GM19351 (cell line): Measurements from ENCODE around the gene DPP9.

Experiments used
- ATAC-seq: cut with Tn5 transposase; IDR thresholded peaks from one replicate; pipeline ENCODE4 v1.9.1; 2021; ENCODE audit warnings: mild to moderate bottlenecking, moderate library complexity; ENCODE audit not compliant: unreplicated experiment

Gene DPP9

GRCh38 chr19:4660993-4661392 is 62.6 kb downstream of the DPP9 start:
- ATAC-seq = no peak

GRCh38 chr19:4660181-4660791 is 63.4 kb downstream of the DPP9 start:
- no peak for ATAC-seq

DNA sequence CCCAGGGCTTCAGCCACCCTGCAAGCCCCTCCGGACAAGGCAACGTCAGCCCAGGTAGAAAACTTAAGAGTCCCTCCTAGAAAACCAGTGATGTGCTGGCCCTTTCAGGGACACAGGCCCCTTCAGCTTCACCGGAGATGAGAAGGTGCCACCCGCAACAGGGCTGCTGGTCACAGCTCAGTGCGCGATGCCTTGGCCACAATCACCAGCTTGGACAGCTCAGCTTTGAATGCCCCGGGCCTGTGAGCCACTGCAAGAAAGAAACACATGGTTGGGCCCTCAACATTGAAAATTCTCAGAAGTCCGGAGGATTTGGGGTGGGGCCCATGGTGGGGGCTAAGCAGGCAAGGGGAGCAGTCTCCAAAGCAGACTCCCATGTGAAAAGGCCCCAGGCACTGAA is 65.8 kb downstream of the DPP9 start:
- no peak for ATAC-seq

DNA sequence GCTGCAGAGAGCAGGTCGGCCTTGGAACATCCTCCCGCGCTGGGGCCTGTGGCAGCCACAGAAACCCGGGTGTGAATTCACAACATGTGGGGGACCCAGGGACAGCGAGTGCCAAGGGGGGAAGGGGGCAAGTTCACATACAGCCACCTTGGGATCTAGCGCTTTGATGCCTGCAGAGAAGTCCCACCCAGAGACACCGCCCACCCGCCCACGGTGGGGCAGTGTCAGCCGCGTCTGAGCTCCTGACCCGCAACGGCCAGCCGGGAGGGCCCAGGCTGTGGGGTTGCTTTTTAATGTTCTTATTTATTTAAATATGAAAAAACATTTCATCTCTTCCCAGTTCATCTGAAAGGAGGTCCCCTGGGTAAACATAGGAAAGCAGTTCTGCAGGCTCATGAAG is 66.4 kb downstream of the DPP9 start:
- no peak for ATAC-seq

- no peak for ATAC-seq
These were observed 67.5 kb downstream of the DPP9 start for GRCh38 chr19:4656102-4656501.

GRCh38 chr19:4654437-4655361 is 68.9 kb downstream of the DPP9 start:
- ATAC-seq = no peak

- no peak for ATAC-seq
These were observed 69.7 kb downstream of the DPP9 start for GRCh38 chr19:4653793-4654436.

- no peak for ATAC-seq
These were observed 71.6 kb downstream of the DPP9 start for GRCh38 chr19:4652075-4652474.

GRCh38 chr19:4650159-4650558 is 73.5 kb downstream of the DPP9 start:
- no peak for ATAC-seq

DNA sequence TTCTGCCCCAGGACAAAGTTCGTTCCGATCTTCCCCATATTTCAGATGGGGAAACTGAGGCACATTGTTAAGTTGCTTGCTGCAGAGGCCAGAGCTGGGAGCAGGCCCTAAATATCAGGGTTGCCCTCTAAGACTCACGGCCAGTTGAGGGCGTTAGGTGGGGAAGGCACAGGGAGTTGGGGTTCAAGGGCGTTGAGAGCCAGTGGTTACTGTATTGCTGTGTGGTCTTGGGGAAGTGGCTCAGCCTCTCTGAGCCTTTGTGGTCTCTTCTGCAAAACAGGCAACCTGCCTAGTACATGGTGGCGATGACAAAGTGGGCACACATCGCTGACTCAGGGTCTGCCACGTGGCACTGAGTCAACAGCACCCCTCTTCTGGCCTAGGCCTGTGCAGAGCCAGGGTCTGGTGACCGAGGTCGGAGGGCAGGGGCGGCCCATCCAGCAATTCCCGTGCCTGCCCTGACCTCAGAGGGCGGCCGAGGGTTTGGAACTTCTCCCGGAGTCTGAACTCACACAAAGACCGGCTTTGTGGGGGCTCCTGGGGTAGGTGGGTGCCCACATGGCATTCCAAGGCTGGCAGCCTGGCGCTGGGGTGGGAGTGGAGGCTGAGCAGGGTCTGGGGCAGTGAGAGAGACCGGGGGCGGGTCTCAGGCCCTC is 74.1 kb downstream of the DPP9 start:
- ATAC-seq = no peak

DNA sequence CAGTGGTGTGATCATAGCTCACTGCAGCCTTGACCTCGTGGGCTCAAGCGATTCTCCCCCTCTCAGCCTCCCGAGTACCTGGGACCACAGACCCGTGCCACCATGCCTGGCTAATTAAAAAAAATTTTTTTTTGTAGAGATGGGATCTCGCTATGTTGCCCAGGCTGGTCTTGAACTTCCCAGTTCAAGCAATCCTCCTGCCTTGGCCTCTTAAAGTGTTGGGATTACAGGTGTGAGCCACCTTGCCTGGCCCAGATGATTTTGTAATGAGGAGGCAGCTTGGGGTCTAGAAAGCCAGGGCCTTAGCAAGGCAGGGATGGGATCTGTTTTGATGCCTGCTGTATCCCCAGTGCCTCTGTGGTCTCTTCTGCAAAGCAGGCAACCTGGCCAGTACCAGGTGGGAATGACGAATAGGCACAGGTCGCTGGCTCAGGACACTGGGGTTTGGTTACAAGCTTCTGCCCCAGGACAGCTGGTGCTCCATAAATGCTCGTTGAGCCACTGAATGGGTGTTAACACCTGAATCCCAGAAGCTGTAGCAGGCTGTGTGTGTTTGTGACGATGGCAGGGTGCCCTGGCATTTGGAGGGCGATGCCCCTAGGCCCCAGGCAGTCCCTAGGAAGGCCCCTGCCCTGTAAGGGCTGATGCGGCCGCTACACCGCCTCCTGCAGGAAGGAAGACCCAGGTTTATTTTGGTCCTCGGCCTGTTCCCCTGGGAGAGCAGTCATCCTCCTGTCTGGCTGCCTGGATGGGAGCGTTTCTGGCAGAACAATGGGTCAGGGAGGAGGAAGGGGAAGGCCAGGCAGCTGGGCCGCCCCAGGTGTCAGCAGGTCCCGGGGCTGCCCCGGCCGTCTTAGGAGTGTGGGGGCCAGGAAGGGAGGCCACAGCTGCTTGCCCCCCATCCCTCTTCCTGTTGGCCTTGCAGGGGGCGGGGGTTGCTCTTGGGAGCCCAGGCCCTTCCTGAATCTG is 75.7 kb downstream of the DPP9 start:
- ATAC-seq = no peak

DNA sequence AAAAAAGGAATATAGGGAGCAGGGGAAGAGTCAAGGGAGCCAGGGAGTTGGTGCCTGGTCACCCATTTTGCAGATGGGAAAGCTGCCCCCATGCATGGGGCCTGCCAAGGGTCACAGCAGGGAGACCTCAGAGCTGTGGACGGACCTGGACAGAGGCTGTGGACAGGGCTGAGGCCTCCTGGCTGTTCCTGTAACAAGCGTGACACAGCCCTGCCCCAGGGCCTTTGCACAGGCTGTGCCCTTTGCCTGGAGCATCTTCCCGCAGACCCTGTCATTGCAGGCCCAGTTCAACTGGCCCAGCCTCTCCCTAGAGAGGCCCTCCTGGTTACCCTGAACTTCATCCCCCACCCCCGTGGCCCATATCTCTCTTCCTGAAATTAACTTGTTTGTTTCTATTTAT is 77.9 kb downstream of the DPP9 start:
- ATAC-seq = no peak

DNA sequence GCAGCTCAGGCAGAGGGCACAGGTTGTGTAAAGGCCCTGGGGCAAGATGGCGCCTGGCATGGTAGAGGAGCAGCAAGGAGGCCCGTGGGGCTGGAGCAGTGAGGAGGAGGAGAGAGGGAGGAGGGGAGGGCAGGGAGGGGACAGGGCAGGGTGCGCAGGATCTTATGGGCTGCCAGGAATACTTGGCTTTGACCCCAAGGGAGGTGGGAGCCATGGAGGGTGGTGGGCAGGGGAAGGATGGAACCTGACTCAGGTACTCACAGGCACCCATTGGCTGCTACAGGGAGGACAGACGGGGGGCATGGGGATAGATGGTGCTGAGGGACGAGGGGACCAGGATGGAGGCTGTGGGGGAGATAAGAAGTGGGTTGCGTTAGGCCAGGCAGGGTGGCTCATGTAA is 81.0 kb downstream of the DPP9 start:
- no peak for ATAC-seq

GRCh38 chr19:4641132-4641531 is 82.5 kb downstream of the DPP9 start:
- ATAC-seq = no peak

DNA sequence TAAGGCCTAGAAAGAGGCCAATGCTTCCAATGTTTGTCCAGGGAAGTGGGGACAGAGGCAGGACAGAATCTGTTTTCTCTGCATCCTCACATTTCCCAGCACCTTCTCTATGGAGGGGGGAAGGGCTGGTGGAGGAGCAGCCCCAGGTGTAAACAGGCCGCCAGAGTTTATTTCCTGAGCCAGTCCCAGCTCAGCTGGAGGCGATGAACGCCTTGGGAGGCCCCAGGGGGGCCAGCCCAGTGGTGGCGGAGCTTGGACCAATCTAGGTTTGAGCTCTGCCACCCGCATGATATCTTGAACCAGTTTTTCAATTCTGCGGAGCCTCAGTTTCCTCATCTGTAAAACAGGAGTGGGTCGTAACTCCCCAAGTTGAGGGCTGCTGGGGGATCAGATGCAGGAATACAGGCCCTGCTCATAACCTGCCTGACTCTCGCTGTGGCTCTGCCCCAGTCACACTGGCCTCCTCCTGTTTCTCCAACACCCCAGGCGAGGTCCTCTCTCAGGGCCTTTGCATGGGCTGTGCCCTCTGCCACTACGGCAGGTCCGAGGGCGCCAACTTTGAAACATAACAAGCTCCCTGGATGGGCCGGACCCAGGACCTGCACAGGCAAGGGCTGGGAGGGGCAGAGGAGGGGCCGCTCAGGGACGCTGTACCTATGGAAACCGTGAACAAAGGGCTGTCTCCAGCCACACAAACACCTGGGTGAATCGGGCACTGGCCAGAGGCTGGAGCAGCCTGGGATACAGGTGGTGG is 83.2 kb downstream of the DPP9 start:
- ATAC-seq = no peak

- ATAC-seq = peak; percentile 3
These were observed 84.0 kb downstream of the DPP9 start for GRCh38 chr19:4639531-4640246.

GRCh38 chr19:4638828-4639530 is 84.7 kb downstream of the DPP9 start, which contains the start of gene TNFAIP8L1:
TSS of gene TNFAIP8L1 (plus strand) at chr19:4639516. CDS start at chr19:4651870, 12,354 bp downstream.
- peak; percentile 83 for ATAC-seq

DNA sequence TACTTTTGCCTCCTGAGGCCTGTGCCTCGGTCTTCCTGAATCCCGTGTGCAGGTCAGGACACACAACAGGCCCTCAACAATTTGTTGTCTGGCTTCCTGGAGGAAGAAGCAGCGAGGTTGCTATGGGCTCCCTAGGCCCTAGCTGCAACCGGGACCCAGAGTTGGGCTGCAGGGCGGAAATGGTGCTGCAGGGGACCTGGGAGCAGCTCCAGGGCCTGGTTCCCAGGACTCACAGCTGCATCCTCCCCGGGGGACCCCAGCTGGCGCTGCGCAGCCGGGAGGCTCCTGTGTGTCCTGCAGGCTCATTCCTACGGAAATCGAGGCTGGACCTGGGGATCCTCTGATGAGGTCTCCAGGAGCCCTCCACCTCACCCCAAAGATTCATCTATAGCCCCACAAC is 85.3 kb downstream of the DPP9 start:
- ATAC-seq = no peak
